Activated naive CD8-positive, alpha-beta T cell treated with anti-CD3 and anti-CD28 coated beads for 36 hours (primary cell): ENCODE measurements around the gene ERMP1. TPM values are rescaled to one million over a fixed set of nuclear protein-coding genes. Genes with fewer than 3 reads are reported as not detected.
"Not testable (repeated sequence)": the region's sequence is repeated elsewhere in the genome, so short reads cannot be mapped to it uniquely, and the experiment has no call there.

Experiments used
- DNase-seq: peaks from one replicate; pipeline ENCODE4 v3.0.0; 2021
- H3K27ac Mint-ChIP-seq: one replicate; pipeline ENCODE4 v1.8.0; 2022; ENCODE audit warnings: mild to moderate bottlenecking, moderate library complexity, mixed read lengths
- H3K27me3 Mint-ChIP-seq: one replicate; pipeline ENCODE4 v1.8.0; 2022; ENCODE audit warnings: mild to moderate bottlenecking, mixed read lengths
- H3K36me3 Mint-ChIP-seq: one replicate; pipeline ENCODE4 v1.8.0; 2021; ENCODE audit warnings: mild to moderate bottlenecking, mixed read lengths
- H3K4me1 Mint-ChIP-seq: one replicate; pipeline ENCODE4 v1.8.0; 2021; ENCODE audit warnings: mixed read lengths
- H3K4me3 Mint-ChIP-seq: one replicate; pipeline ENCODE4 v1.8.0; 2022; ENCODE audit warnings: mild to moderate bottlenecking, moderate library complexity, mixed read lengths
- H3K9me3 Mint-ChIP-seq: one replicate; pipeline ENCODE4 v1.8.0; 2022; ENCODE audit warnings: mixed read lengths
- total RNA-seq, 2 experiments: library from RNA; stranded (reverse); gene quantifications; one replicate each; pipeline ENCODE4 v1.2.3, GENCODE V29; 2021

The ERMP1 gene
- total RNA-seq, 2 experiments from 2014 or later, result 6.6 to 7.0 TPM

GRCh38 chr9:5786370-5787127 is 46.4 kb downstream of the ERMP1 start:
- H3K27me3 Mint-ChIP-seq, result no peaks in the 10 kb centered on the region
- no peak for DNase-seq
- H3K36me3 Mint-ChIP-seq, result peaks cover 65% of the 10 kb centered on the region
- H3K9me3 Mint-ChIP-seq, result peaks cover 16% of the 10 kb centered on the region
- H3K4me3 Mint-ChIP-seq, result no peak overlapping the region
- peak overlapping the region; percentile 62 for H3K27ac Mint-ChIP-seq
- peaks cover 25% of the 10 kb centered on the region for H3K4me1 Mint-ChIP-seq

GRCh38 chr9:5784526-5785315 is 48.2 kb downstream of the ERMP1 start:
- peaks cover 16% of the 10 kb centered on the region for H3K4me1 Mint-ChIP-seq
- H3K36me3 Mint-ChIP-seq, result peaks cover 72% of the 10 kb centered on the region
- peaks cover 21% of the 10 kb centered on the region for H3K9me3 Mint-ChIP-seq
- no peaks in the 10 kb centered on the region for H3K27me3 Mint-ChIP-seq
- no peak for DNase-seq
- H3K27ac Mint-ChIP-seq, result no peak overlapping the region
- H3K4me3 Mint-ChIP-seq, result no peak overlapping the region

- H3K27me3 Mint-ChIP-seq, result no peaks in the 10 kb centered on the region
- H3K9me3 Mint-ChIP-seq, result peaks cover 22% of the 10 kb centered on the region
- no peak overlapping the region for H3K4me3 Mint-ChIP-seq
- no peak for DNase-seq
- no peak overlapping the region for H3K27ac Mint-ChIP-seq
- peaks cover 79% of the 10 kb centered on the region for H3K36me3 Mint-ChIP-seq
- peaks cover 16% of the 10 kb centered on the region for H3K4me1 Mint-ChIP-seq
Observed at GRCh38 chr9:5783982-5784381, 48.9 kb downstream of the ERMP1 start.

GRCh38 chr9:5783420-5783819 is 49.5 kb downstream of the ERMP1 start:
- H3K9me3 Mint-ChIP-seq, result peaks cover 26% of the 10 kb centered on the region
- H3K27me3 Mint-ChIP-seq, H3K4me3 Mint-ChIP-seq, DNase-seq: not testable (repeated sequence)
- peaks cover 81% of the 10 kb centered on the region for H3K36me3 Mint-ChIP-seq
- H3K4me1 Mint-ChIP-seq, result peaks cover 15% of the 10 kb centered on the region
- H3K27ac Mint-ChIP-seq, result peak overlapping the region; percentile 47

- H3K4me1 Mint-ChIP-seq, H3K27ac Mint-ChIP-seq, H3K27me3 Mint-ChIP-seq, DNase-seq, H3K4me3 Mint-ChIP-seq: not testable (repeated sequence)
- Mint-ChIP-seq H3K9me3 (peaks cover 29% of the 10 kb centered on the region), H3K36me3 (peaks cover 73% of the 10 kb centered on the region)
Observed at GRCh38 chr9:5779705-5780218, 53.2 kb downstream of the ERMP1 start.

- H3K27ac Mint-ChIP-seq, result no peak overlapping the region
- DNase-seq, result no peak
- peaks cover 72% of the 10 kb centered on the region for H3K36me3 Mint-ChIP-seq
- H3K9me3 Mint-ChIP-seq, result peaks cover 29% of the 10 kb centered on the region
- no peaks in the 10 kb centered on the region for H3K27me3 Mint-ChIP-seq
- H3K4me3 Mint-ChIP-seq, result no peak overlapping the region
- H3K4me1 Mint-ChIP-seq, result no peaks in the 10 kb centered on the region
Observed at GRCh38 chr9:5778805-5779204, 54.1 kb downstream of the ERMP1 start.

GRCh38 chr9:5773324-5773999 is 59.5 kb downstream of the ERMP1 start:
- Mint-ChIP-seq H3K27ac (no peak overlapping the region), H3K9me3 (peaks cover 4% of the 10 kb centered on the region), H3K36me3 (peaks cover 49% of the 10 kb centered on the region), H3K27me3 (no peaks in the 10 kb centered on the region), H3K4me3 (no peak overlapping the region), H3K4me1 (peaks cover 10% of the 10 kb centered on the region)
- DNase-seq, result no peak

GRCh38 chr9:5767968-5768932 is 64.7 kb downstream of the ERMP1 start:
- no peaks in the 10 kb centered on the region for H3K9me3 Mint-ChIP-seq
- H3K27me3 Mint-ChIP-seq, result no peaks in the 10 kb centered on the region
- DNase-seq, result peak; percentile 9
- H3K36me3 Mint-ChIP-seq, result peaks cover 68% of the 10 kb centered on the region
- peak overlapping the region; percentile 70 for H3K27ac Mint-ChIP-seq
- H3K4me1 Mint-ChIP-seq, result peaks cover 38% of the 10 kb centered on the region
- H3K4me3 Mint-ChIP-seq, result no peak overlapping the region

- H3K4me3 Mint-ChIP-seq, result no peak overlapping the region
- DNase-seq, result peak; percentile 6
- H3K27me3 Mint-ChIP-seq, result no peaks in the 10 kb centered on the region
- peaks cover 63% of the 10 kb centered on the region for H3K36me3 Mint-ChIP-seq
- no peaks in the 10 kb centered on the region for H3K9me3 Mint-ChIP-seq
- H3K27ac Mint-ChIP-seq, result peak overlapping the region; percentile 81
- H3K4me1 Mint-ChIP-seq, result peaks cover 41% of the 10 kb centered on the region
Observed at GRCh38 chr9:5764130-5764868, 68.6 kb downstream of the ERMP1 start.

GRCh38 chr9:5762421-5762820 is 70.5 kb downstream of the ERMP1 start:
- DNase-seq, result no peak
- H3K36me3 Mint-ChIP-seq, result peaks cover 51% of the 10 kb centered on the region
- peaks cover 36% of the 10 kb centered on the region for H3K4me1 Mint-ChIP-seq
- no peaks in the 10 kb centered on the region for H3K9me3 Mint-ChIP-seq
- no peak overlapping the region for H3K27ac Mint-ChIP-seq
- no peaks in the 10 kb centered on the region for H3K27me3 Mint-ChIP-seq
- H3K4me3 Mint-ChIP-seq, result no peak overlapping the region

GRCh38 chr9:5760338-5760737 is 72.6 kb downstream of the ERMP1 start:
- DNase-seq, result no peak
- no peaks in the 10 kb centered on the region for H3K9me3 Mint-ChIP-seq
- H3K27me3 Mint-ChIP-seq, result no peaks in the 10 kb centered on the region
- no peak overlapping the region for H3K4me3 Mint-ChIP-seq
- H3K27ac Mint-ChIP-seq, result no peak overlapping the region
- peaks cover 34% of the 10 kb centered on the region for H3K36me3 Mint-ChIP-seq
- peaks cover 33% of the 10 kb centered on the region for H3K4me1 Mint-ChIP-seq

GRCh38 chr9:5756633-5757032 is 76.3 kb downstream of the ERMP1 start:
- no peak for DNase-seq
- H3K27ac Mint-ChIP-seq, result no peak overlapping the region
- peaks cover 15% of the 10 kb centered on the region for H3K36me3 Mint-ChIP-seq
- H3K27me3 Mint-ChIP-seq, result no peaks in the 10 kb centered on the region
- H3K9me3 Mint-ChIP-seq, result no peaks in the 10 kb centered on the region
- H3K4me1 Mint-ChIP-seq, result peaks cover 12% of the 10 kb centered on the region
- no peak overlapping the region for H3K4me3 Mint-ChIP-seq

GRCh38 chr9:5750569-5750968 is 82.3 kb downstream of the ERMP1 start:
- no peak overlapping the region for H3K27ac Mint-ChIP-seq
- H3K36me3 Mint-ChIP-seq, result peaks cover 29% of the 10 kb centered on the region
- H3K27me3 Mint-ChIP-seq, result no peaks in the 10 kb centered on the region
- H3K4me3 Mint-ChIP-seq, result no peak overlapping the region
- DNase-seq, result no peak
- peaks cover 4% of the 10 kb centered on the region for H3K9me3 Mint-ChIP-seq
- peaks cover 25% of the 10 kb centered on the region for H3K4me1 Mint-ChIP-seq
